ENCODE measurements around the gene SNRPD2.
A peak's percentile ranks its signal among the peaks of the same experiment; 100 is the strongest.

SNRPD2 gene

DNA sequence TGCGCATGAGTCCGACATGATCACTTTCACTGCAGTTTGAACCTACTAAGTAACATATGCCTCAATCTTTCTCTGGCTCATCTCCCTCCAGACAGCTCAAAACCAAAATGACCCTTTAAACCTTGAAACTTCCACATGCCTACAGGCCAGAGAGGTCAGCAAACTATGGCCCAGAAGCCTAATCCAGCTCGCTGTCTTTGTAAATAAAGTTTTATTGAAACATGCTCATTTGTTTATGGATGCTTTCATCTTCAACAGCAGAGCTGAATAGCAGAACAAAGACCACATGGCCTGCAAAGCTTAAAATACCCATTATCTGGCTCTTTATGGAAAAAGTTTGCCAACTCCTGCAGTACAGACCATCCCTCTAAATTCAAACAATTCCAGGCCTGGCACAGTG, 23.4 kb upstream of the SNRPD2 start:
- H3K9ac ChIP-seq (ENCODE audit: low read depth, low read length), result no peak overlapping the region
- peaks cover 36% of the 10 kb centered on the region for H3K36me3 ChIP-seq (ENCODE audit: insufficient read depth, low read length)
- peaks cover 19% of the 10 kb centered on the region for H3K4me1 ChIP-seq (ENCODE audit: insufficient read depth, low read length)
- peak overlapping the region; percentile 16; the same call in 1 of the 2 replicates for H3K27ac ChIP-seq (ENCODE audit: low read length)
- H3K9me3 ChIP-seq (ENCODE audit: insufficient read depth, low read length, severe bottlenecking), result no peaks in the 10 kb centered on the region
- ATAC-seq (ENCODE audit: insufficient read depth, low read depth), result no peak
- no peak for DNase-seq
- H4K20me1 ChIP-seq (ENCODE audit: insufficient read depth, low read length), result peaks cover 24% of the 10 kb centered on the region
- no peak overlapping the region for H2AFZ ChIP-seq (ENCODE audit: low read depth, low read length)
- H3K4me3 ChIP-seq (ENCODE audit: low read depth in 1 of 2, low read length in 2 of 2), result no peak overlapping the region
- TF ChIP-seq EZH2 (IDR thresholded peaks at IDR 0.05; ENCODE audit: borderline replicate concordance, low read depth, low read length, severe bottlenecking), result no peak
- TF ChIP-seq, protein P1, sequence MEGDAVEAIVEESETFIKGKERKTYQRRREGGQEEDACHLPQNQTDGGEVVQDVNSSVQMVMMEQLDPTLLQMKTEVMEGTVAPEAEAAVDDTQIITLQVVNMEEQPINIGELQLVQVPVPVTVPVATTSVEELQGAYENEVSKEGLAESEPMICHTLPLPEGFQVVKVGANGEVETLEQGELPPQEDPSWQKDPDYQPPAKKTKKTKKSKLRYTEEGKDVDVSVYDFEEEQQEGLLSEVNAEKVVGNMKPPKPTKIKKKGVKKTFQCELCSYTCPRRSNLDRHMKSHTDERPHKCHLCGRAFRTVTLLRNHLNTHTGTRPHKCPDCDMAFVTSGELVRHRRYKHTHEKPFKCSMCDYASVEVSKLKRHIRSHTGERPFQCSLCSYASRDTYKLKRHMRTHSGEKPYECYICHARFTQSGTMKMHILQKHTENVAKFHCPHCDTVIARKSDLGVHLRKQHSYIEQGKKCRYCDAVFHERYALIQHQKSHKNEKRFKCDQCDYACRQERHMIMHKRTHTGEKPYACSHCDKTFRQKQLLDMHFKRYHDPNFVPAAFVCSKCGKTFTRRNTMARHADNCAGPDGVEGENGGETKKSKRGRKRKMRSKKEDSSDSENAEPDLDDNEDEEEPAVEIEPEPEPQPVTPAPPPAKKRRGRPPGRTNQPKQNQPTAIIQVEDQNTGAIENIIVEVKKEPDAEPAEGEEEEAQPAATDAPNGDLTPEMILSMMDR (IDR thresholded peaks at IDR 0.05; ENCODE audit: borderline replicate concordance, extremely low read depth, low read length, poor library complexity, severe bottlenecking), result no peak
- peaks cover 90% of the 10 kb centered on the region for H3K79me2 ChIP-seq (ENCODE audit: insufficient read depth, low read length)
- H3K27me3 ChIP-seq (ENCODE audit: insufficient read depth, low read length, poor library complexity), result no peaks in the 10 kb centered on the region
- no peak overlapping the region for H3K4me2 ChIP-seq (ENCODE audit: insufficient read depth, low read length)

- no peak for DNase-seq
- no peak overlapping the region for H3K4me3 ChIP-seq (ENCODE audit: low read depth in 1 of 2, low read length in 2 of 2)
- no peaks in the 10 kb centered on the region for H3K9me3 ChIP-seq (ENCODE audit: insufficient read depth, low read length, severe bottlenecking)
- peaks cover 24% of the 10 kb centered on the region for H4K20me1 ChIP-seq (ENCODE audit: insufficient read depth, low read length)
- peaks cover 15% of the 10 kb centered on the region for H3K4me1 ChIP-seq (ENCODE audit: insufficient read depth, low read length)
- H3K9ac ChIP-seq (ENCODE audit: low read depth, low read length), result no peak overlapping the region
- no peak overlapping the region for H3K27ac ChIP-seq (ENCODE audit: low read length)
- peaks cover 39% of the 10 kb centered on the region for H3K36me3 ChIP-seq (ENCODE audit: insufficient read depth, low read length)
- peaks cover 75% of the 10 kb centered on the region for H3K79me2 ChIP-seq (ENCODE audit: insufficient read depth, low read length)
- no peak overlapping the region for H3K4me2 ChIP-seq (ENCODE audit: insufficient read depth, low read length)
- ATAC-seq (ENCODE audit: insufficient read depth, low read depth), result no peak
- no peak for TF ChIP-seq EZH2 (IDR thresholded peaks at IDR 0.05; ENCODE audit: borderline replicate concordance, low read depth, low read length, severe bottlenecking)
- TF ChIP-seq, protein P1 (IDR thresholded peaks at IDR 0.05; ENCODE audit: borderline replicate concordance, extremely low read depth, low read length, poor library complexity, severe bottlenecking), result no peak
- no peaks in the 10 kb centered on the region for H3K27me3 ChIP-seq (ENCODE audit: insufficient read depth, low read length, poor library complexity)
- no peak overlapping the region for H2AFZ ChIP-seq (ENCODE audit: low read depth, low read length)
These were observed 21.4 kb upstream of the SNRPD2 start for GRCh38 chr19:45713141-45713540.

GRCh38 chr19:45712699-45713067, 20.9 kb upstream of the SNRPD2 start:
- H3K4me2 ChIP-seq (ENCODE audit: insufficient read depth, low read length), result no peak overlapping the region
- H3K27ac ChIP-seq (ENCODE audit: low read length), result no peak overlapping the region
- DNase-seq, result no peak
- no peaks in the 10 kb centered on the region for H3K27me3 ChIP-seq (ENCODE audit: insufficient read depth, low read length, poor library complexity)
- H2AFZ ChIP-seq (ENCODE audit: low read depth, low read length), result no peak overlapping the region
- no peak for ATAC-seq (ENCODE audit: insufficient read depth, low read depth)
- no peak for TF ChIP-seq EZH2 (IDR thresholded peaks at IDR 0.05; ENCODE audit: borderline replicate concordance, low read depth, low read length, severe bottlenecking)
- TF ChIP-seq, protein P1 (IDR thresholded peaks at IDR 0.05; ENCODE audit: borderline replicate concordance, extremely low read depth, low read length, poor library complexity, severe bottlenecking), result no peak
- H3K9ac ChIP-seq (ENCODE audit: low read depth, low read length), result no peak overlapping the region
- peaks cover 10% of the 10 kb centered on the region for H3K4me1 ChIP-seq (ENCODE audit: insufficient read depth, low read length)
- H4K20me1 ChIP-seq (ENCODE audit: insufficient read depth, low read length), result peaks cover 24% of the 10 kb centered on the region
- H3K36me3 ChIP-seq (ENCODE audit: insufficient read depth, low read length), result peaks cover 36% of the 10 kb centered on the region
- peaks cover 70% of the 10 kb centered on the region for H3K79me2 ChIP-seq (ENCODE audit: insufficient read depth, low read length)
- no peaks in the 10 kb centered on the region for H3K9me3 ChIP-seq (ENCODE audit: insufficient read depth, low read length, severe bottlenecking)
- no peak overlapping the region for H3K4me3 ChIP-seq (ENCODE audit: low read depth in 1 of 2, low read length in 2 of 2)

All from DND-41 (cell line).